ENCODE results near the gene GDF2. TPM values are rescaled to one million over a fixed set of nuclear protein-coding genes. Genes with fewer than 3 reads are reported as not detected.

Gene GDF2
- polyA plus RNA-seq, 1 donor from 2014 or later, result not detected

DNA sequence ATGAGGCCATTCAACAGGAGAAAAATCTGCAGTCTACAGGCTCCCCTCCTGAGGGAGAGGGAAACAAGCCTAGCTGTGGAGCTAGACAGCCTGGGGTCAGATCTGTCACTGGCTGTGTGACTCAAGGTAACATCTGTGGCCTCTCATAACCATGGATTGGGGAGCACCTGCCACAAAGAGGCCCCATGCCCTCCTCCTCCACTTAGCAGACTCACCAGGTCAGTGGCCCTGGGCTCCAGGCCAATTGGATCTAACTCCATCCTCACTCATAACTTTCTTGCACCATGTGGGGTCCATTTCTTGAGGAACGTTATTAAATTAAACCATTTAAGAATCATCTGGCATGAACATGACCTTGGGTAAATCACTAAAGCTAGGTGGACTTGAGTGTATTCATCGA, 20.4 kb upstream of the GDF2 start:
- no peaks in the 10 kb centered on the region for H3K9me2 ChIP-seq (ENCODE audit: insufficient read depth, low read length)
- H4K20me1 ChIP-seq (ENCODE audit: insufficient read depth), result no peaks in the 10 kb centered on the region
- H3K36me3 ChIP-seq (ENCODE audit: insufficient read depth, low read length), result no peaks in the 10 kb centered on the region
- H3K4me3 ChIP-seq (ENCODE audit: low read length), result no peak overlapping the region
- no peaks in the 10 kb centered on the region for H3K9me3 ChIP-seq (ENCODE audit: low read length)
- no peak overlapping the region for H2AFZ ChIP-seq (ENCODE audit: low read depth, low read length)
- no peak overlapping the region for H3K9ac ChIP-seq (ENCODE audit: low read length)
- TF ChIP-seq, protein P1, sequence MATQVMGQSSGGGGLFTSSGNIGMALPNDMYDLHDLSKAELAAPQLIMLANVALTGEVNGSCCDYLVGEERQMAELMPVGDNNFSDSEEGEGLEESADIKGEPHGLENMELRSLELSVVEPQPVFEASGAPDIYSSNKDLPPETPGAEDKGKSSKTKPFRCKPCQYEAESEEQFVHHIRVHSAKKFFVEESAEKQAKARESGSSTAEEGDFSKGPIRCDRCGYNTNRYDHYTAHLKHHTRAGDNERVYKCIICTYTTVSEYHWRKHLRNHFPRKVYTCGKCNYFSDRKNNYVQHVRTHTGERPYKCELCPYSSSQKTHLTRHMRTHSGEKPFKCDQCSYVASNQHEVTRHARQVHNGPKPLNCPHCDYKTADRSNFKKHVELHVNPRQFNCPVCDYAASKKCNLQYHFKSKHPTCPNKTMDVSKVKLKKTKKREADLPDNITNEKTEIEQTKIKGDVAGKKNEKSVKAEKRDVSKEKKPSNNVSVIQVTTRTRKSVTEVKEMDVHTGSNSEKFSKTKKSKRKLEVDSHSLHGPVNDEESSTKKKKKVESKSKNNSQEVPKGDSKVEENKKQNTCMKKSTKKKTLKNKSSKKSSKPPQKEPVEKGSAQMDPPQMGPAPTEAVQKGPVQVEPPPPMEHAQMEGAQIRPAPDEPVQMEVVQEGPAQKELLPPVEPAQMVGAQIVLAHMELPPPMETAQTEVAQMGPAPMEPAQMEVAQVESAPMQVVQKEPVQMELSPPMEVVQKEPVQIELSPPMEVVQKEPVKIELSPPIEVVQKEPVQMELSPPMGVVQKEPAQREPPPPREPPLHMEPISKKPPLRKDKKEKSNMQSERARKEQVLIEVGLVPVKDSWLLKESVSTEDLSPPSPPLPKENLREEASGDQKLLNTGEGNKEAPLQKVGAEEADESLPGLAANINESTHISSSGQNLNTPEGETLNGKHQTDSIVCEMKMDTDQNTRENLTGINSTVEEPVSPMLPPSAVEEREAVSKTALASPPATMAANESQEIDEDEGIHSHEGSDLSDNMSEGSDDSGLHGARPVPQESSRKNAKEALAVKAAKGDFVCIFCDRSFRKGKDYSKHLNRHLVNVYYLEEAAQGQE (IDR thresholded peaks at IDR 0.05; ENCODE audit: borderline replicate concordance), result no peak
- no peak for TF ChIP-seq EP300 (conservative IDR thresholded peaks at IDR 0.05; ENCODE audit: poor library complexity, severe bottlenecking)
- TF ChIP-seq TAF1 (IDR thresholded peaks at IDR 0.05; ENCODE audit: low read depth), result no peak
- TF ChIP-seq POLR2AphosphoS5 (IDR thresholded peaks at IDR 0.05), result no peak
- TF ChIP-seq RAD21 (conservative IDR thresholded peaks at IDR 0.05), result no peak
- TF ChIP-seq SMC3 (conservative IDR thresholded peaks at IDR 0.05; ENCODE audit: poor library complexity), result no peak
- TF ChIP-seq, protein P2, sequence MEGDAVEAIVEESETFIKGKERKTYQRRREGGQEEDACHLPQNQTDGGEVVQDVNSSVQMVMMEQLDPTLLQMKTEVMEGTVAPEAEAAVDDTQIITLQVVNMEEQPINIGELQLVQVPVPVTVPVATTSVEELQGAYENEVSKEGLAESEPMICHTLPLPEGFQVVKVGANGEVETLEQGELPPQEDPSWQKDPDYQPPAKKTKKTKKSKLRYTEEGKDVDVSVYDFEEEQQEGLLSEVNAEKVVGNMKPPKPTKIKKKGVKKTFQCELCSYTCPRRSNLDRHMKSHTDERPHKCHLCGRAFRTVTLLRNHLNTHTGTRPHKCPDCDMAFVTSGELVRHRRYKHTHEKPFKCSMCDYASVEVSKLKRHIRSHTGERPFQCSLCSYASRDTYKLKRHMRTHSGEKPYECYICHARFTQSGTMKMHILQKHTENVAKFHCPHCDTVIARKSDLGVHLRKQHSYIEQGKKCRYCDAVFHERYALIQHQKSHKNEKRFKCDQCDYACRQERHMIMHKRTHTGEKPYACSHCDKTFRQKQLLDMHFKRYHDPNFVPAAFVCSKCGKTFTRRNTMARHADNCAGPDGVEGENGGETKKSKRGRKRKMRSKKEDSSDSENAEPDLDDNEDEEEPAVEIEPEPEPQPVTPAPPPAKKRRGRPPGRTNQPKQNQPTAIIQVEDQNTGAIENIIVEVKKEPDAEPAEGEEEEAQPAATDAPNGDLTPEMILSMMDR (IDR thresholded peaks at IDR 0.05; ENCODE audit: poor library complexity, severe bottlenecking), result no peak
- TF ChIP-seq MXI1 (conservative IDR thresholded peaks at IDR 0.05; ENCODE audit: poor library complexity, severe bottlenecking), result no peak
- no peak for TF ChIP-seq EZH2 (IDR thresholded peaks at IDR 0.05; ENCODE audit: borderline replicate concordance, insufficient read depth, low read length, poor library complexity, severe bottlenecking)
- peaks cover 28% of the 10 kb centered on the region for H3K27me3 ChIP-seq (ENCODE audit: insufficient read depth, low read depth, low read length)
- H3K4me2 ChIP-seq (ENCODE audit: low read length), result no peak overlapping the region
- H3F3A ChIP-seq (ENCODE audit: insufficient read depth, low read length, poor library complexity, severe bottlenecking), result no peaks in the 10 kb centered on the region
- H3K79me2 ChIP-seq (replicated peaks; ENCODE audit: insufficient read depth, low read length), result no peaks in the 10 kb centered on the region
- no peak overlapping the region for H3K27ac ChIP-seq (ENCODE audit: low read length)

DNA sequence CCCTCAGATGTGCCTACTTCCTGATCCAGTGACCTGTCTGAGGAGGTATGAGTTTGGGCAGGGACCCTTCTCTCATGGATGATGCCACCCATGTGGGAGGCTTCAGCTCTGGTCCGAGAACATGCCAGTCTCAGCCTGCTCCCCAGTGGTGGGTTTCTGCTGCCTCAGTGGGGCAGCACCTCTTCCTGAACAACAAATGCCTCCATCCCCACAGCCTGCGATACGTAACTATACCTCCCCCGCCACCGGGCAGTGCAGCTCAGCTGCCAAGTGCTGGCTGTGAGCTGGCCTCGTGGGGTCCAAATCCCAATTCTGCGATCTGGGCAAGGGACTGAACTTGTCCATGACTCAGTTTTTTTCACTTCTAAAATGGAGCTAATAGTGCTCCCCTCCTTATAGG, 19.1 kb upstream of the GDF2 start:
- H3K9me3 ChIP-seq (ENCODE audit: low read length), result no peaks in the 10 kb centered on the region
- no peaks in the 10 kb centered on the region for H3K9me2 ChIP-seq (ENCODE audit: insufficient read depth, low read length)
- no peak overlapping the region for H3K4me3 ChIP-seq (ENCODE audit: low read length)
- no peaks in the 10 kb centered on the region for H3F3A ChIP-seq (ENCODE audit: insufficient read depth, low read length, poor library complexity, severe bottlenecking)
- no peak overlapping the region for H3K4me2 ChIP-seq (ENCODE audit: low read length)
- TF ChIP-seq EZH2 (IDR thresholded peaks at IDR 0.05; ENCODE audit: borderline replicate concordance, insufficient read depth, low read length, poor library complexity, severe bottlenecking) (no peak), POLR2AphosphoS5 (IDR thresholded peaks at IDR 0.05) (no peak)
- TF ChIP-seq, protein P2 (IDR thresholded peaks at IDR 0.05; ENCODE audit: poor library complexity, severe bottlenecking), result no peak
- no peak overlapping the region for H3K9ac ChIP-seq (ENCODE audit: low read length)
- no peak overlapping the region for H3K27ac ChIP-seq (ENCODE audit: low read length)
- H2AFZ ChIP-seq (ENCODE audit: low read depth, low read length), result no peak overlapping the region
- H3K27me3 ChIP-seq (ENCODE audit: insufficient read depth, low read depth, low read length), result peaks cover 28% of the 10 kb centered on the region
- H3K36me3 ChIP-seq (ENCODE audit: insufficient read depth, low read length), result no peaks in the 10 kb centered on the region
- H4K20me1 ChIP-seq (ENCODE audit: insufficient read depth), result no peaks in the 10 kb centered on the region
- no peaks in the 10 kb centered on the region for H3K79me2 ChIP-seq (replicated peaks; ENCODE audit: insufficient read depth, low read length)

Measured in neural cell (in vitro differentiated cells).